GM21619 (cell line): ENCODE results near the gene LRRC8D.

Experiments used
- ATAC-seq: cut with Tn5 transposase; IDR thresholded peaks from one replicate; pipeline ENCODE4 v1.9.1; 2021; ENCODE audit not compliant: unreplicated experiment

LRRC8D gene

DNA sequence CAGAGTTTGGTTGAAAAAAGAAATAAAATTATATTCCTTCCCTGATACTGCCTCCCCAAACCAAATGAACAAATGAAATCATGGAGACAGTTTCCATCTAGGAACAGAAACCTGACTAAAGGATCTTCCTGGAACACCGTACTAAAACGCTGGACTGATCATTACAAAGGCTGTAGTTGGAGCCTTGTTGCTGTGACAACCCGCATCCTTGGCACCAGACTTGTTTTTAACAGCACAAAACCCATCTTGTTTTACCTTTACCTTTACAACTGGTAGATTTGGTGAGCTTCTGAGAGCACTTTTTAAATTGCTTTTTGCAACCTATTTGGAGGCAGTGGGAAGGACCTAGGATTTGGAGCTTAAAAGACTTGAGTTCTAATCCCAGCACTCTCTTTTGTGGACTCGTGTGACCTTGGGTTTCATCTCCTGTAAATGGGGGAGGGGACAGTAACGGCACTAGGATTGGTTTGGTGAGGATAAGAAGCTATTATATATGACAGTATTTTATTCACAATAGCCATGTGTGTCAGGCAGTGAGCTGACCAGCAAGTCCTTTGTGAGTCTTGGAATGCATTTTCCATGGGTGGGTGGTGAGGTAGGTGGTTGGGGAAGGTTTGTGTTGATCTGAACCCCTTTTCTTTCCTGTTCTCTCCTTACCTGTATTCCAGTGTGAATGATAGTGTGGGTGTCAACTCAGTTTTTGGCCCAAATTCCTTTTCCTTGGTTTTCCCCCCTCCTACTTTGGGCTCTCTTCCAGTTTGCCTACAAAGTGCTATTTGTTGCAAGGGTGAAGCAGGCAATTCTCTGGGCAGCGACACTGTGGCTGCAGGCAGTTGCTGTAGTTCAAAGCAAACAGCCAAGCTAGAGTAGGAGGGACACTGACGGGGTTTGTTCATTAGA lies 12.6 kb downstream of the LRRC8D start:
- no peak for ATAC-seq

GRCh38 chr1:89834083-89834704 lies 13.4 kb downstream of the LRRC8D start:
- no peak for ATAC-seq

DNA sequence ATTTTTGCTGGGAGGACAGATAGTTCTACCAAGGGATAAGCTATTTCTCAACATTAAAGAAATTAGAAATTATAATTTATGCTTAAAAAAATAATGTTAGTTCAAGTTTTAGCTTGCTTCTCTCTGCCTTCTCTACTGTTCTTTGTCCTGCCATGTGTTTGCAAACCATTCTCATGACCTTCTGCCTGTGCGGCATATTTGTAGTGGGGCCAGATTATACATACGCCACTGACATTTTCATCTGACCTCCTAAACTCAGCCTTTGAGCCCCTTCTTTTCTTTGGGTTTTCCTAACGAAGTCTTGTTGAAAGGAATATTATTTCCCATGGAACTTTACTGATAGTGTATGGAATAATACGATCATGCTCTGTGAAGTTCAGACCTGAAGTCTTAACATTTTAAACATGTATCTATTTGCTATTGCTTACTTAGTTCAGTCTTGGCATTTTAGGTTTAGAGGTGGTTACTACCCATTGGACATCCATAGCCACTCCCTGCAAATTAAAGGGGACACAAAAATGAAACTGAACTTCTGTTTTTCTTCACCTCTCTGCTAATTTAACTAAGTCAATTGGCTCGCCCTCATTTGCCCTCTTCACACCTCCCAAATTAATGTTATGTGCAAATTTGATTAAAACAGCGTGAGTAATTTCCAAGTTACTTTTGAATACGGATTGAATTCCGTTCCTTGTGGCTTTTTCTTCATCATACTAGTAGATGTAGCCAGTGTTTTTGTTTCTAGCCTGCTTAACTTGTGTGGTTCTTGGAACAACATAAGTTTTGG lies 15.6 kb downstream of the LRRC8D start:
- ATAC-seq: no peak

GRCh38 chr1:89837036-89837481 lies 16.2 kb downstream of the LRRC8D start:
- ATAC-seq: no peak

GRCh38 chr1:89837510-89837909 lies 16.7 kb downstream of the LRRC8D start:
- no peak for ATAC-seq

DNA sequence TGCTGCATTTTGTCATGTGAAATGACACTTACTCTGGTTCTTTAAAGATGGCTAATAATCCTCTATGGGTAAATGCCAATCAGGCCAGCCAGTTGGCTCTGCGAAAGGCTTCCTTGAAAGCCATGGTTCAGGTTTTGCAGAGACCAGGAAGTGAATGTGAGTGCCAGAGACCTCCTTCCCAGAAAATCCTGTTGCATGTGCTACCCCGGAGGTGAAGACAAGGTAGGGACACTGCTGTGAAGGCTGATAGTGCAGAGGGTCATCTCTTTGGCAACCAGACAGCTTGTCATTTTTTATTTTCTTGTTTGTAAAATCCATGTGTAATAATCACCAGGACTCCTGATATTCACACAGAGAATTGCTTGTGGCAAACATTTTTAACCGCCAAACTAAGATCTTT lies 18.7 kb downstream of the LRRC8D start:
- ATAC-seq: no peak

DNA sequence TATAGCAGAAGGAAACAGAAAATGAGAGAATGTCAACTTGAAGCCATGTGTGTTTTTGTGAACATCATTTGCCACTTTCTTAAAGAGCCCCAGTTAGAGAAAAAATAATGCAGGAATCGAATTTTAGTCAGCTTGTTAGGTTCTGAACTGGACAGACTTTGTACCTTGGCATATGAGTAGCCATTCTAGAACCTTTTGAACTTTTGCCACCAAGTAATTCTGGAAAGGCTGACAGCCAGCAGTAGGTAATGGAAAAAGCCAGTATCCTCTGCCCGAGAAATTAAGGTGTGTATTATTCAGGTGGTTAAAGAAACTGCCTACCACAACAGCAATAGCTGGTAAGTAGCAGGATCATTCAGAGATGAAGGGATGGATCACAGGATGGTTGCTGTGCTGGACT lies 20.7 kb downstream of the LRRC8D start:
- ATAC-seq: no peak

GRCh38 chr1:89842567-89843272 lies 21.9 kb downstream of the LRRC8D start:
- ATAC-seq: peak; percentile 37

DNA sequence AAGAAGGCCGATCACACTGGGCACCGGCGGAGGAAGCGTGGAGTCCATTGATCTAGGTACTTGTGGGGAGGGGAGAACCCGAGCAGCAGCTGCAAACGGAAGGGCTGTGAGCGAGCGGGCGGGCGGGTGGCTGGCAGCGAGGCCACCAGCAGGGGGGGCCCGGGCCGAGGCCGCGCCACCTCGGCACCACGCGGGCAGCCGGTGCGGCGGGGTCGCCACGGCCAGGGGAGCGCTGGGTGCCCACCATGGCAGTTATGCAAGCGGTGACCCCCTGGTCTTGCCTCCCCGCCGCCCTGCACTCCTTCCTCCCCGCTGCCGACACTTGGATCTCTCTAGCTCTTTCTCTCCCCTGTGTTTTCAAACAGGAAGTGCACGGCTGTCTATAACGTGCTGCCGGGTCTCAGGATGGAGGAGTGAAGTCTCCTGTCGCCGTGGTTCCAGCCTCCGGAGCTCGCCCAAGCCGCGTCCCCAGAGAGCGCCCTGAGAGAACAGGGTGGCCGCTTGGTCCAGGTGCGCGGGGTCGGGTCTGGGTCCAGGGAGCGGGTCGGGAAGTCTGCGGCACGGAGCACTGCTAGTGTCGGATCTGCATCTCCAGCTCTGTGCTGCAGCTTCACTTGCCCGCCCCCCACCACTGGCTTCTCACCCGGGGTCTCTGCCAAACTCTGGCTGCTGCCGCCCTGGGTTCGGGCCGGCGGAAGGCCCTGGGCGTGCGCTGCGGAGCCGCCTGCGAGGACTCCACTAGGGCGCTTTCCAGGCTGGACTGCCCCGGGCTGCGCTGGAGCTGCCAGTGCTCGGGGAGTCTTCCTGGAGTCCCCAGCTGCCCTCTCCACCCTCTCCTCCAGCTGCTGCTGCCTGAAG lies 22.7 kb downstream of the LRRC8D start:
- peak; percentile 88 for ATAC-seq

GRCh38 chr1:89844241-89844807 lies 23.5 kb downstream of the LRRC8D start:
- ATAC-seq: no peak

GRCh38 chr1:89844860-89845259 lies 24.0 kb downstream of the LRRC8D start:
- no peak for ATAC-seq

DNA sequence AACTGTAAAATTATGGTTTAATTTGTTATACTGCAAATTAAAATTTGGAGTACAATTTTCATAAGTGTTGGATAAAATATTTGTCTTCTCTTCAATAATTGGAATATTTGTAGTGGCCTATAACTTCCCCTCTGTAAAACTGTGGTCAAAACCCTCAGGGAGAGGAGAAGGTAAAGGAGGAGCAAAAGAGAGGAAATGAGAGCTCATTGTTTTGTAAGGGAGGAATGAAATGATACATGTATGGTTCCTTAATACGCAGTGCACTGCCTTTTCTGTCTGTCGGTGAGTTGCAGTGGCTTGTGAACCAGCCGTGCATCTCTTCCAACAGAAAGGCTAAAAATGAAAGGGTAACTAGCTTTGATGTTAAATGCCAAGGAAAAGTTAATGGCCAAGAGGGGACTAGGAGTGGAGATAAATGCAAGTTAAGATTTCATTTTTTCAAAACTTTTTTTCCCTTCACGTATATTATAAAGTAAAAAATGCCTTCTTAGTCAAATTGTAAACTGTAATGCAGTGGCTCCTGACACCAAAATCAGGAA lies 26.4 kb downstream of the LRRC8D start:
- no peak for ATAC-seq

DNA sequence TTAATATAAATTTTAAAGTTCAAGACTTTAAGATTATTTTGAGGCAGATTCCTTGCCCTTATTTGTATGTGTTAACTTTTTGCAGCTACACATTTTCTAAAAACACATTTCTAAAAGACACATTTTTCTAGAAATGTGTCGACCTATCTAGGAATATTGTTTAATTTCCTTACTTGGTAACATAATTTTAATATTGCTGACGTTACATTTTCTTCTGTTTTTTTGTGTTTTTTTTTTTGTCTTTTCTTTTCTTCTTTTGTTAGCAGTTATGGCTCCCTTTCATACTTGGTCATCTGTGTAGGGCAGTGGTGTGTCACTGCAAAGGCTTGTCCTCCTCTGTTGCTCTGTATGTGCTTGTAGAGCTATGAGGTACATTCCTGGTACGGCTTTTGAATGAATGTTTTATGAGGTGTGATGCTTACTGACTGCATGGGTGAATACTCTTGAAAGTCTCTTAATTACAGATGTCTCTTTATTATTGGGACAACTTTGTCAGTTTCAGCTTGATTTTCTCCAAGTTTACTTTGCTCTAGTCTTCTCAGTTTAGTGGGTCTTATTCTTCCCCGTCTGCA lies 30.1 kb downstream of the LRRC8D start:
- no peak for ATAC-seq

- no peak for ATAC-seq
Measured at GRCh38 chr1:89854140-89854539, 33.3 kb downstream of the LRRC8D start.

DNA sequence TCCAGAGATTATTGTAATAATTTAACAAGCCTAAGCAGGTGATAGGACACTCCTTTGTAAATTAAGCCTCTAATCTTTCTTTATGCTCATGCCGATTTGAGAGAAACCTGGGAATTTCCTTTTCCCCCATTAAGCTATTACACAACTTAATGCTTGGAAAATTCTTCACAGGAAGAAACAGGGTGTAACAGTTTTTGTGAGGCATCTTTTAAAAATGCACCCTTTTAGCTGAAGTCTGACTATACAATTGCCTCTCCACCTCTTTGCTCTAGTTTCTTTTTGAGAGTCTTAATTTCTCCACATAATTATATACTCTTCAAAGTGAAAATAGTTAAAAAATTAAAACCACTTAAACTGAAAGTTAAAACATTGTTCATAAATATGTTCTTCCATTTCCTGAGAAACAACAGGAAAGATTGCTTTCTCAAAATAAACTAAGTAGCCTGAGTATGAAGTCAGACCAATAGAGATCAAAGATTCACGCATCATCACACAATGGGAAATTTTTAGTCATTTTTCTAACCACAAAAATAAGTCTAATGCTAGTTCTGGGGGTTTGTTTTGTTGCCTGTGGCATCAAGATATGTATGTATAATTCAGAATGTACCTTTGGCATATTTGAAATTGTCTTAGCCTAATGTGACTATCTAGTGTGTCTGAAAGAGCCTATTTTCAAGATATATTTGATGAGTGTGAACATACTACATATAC lies 34.7 kb downstream of the LRRC8D start:
- peak; percentile 94 for ATAC-seq

DNA sequence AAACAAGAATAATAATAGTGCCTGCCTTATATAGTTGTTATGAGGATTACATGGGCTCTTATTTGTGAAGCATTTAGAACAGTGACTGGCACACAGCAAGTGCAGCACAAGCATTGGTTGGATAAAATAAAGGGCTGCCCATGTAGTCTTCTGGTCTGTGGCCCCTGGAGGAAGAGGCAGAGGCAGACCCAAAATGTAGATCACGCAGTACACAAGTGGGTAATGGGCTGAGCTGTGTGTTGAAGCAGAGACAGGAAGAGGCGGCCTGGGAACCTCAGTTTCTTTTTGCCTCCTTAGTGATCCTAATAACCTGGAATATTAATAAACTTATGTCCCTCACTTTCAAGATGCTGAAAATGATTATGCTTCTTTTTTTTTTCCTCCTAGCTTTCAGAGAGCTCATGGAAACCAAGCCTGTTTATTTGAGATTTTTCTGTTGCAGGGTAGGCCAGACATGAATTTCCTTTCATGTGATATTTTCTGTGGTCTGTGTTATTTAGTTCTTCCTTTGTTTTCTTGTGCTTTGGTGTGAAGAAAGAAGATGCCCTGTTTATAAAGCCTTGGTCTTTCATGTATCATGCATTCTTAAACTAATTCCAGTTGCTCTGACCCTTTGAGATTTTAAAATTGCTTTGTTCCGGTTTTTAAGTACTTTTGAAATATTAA lies 42.5 kb downstream of the LRRC8D start:
- no peak for ATAC-seq

DNA sequence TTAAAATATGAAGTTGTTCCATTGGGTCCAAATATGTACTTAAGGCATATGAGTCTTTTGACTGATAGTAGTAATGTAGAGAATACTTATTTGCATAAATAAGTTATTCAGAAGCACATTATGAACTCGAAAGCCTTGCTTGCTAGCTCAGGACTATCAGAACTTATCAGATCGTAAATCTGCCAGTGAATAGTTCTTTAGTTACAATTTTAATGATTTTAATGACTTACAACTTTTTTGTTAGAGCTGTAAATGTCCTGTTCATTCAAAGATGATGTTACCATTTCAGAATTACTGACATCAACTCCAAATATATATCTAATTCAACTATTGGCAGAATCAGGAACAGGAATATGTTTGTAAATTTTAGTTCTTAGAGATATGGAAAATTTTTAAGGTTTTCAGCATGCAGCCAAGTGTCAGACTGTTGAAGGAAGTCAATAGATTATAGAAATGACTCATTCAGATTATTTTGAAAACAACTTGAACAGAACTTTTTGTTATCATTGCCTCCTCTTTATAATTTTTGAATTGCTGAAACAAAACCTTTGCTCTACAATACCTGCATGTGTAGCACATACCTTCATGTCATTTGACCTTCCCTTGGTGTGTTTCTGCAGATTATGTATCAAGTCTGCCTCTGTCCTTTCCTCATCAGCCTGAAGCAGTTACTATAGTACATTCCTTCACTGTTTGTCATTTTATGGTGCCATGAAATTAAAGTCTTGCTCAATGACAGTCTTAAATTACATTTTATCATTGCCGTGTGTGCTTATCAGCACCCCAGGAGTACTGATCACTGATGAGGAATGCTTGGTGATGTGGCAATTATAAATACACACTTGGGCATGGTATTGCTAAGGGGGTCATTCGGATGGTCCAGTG lies 44.9 kb downstream of the LRRC8D start:
- no peak for ATAC-seq
